Urinary bladder (tissue), 4 donors: Measurements from ENCODE around the gene RPS5. TPM values are rescaled to one million over a fixed set of nuclear protein-coding genes. Genes with fewer than 3 reads are reported as not detected.
"Not testable (repeated sequence)": the region's sequence is repeated elsewhere in the genome, so short reads cannot be mapped to it uniquely, and the experiment has no call there.

Source experiments
- DNase-seq: peaks from one replicate; pipeline ENCODE4 v3.0.0-alpha.2; 2015; ENCODE audit errors: extremely low spot score
- H3K27ac ChIP-seq: one replicate; pipeline ENCODE4 v1.5.1; 2013; ENCODE audit warnings: low read depth, mild to moderate bottlenecking, moderate library complexity
- H3K36me3 ChIP-seq: one replicate; pipeline ENCODE4 v1.6.1; 2013; ENCODE audit warnings: mild to moderate bottlenecking, moderate library complexity; ENCODE audit not compliant: insufficient read depth
- H3K4me1 ChIP-seq: one replicate; pipeline ENCODE4 v1.6.1; 2013; ENCODE audit warnings: mild to moderate bottlenecking, moderate library complexity; ENCODE audit not compliant: insufficient read depth
- H3K4me3 ChIP-seq: one replicate; pipeline ENCODE4 v1.5.1; 2013; ENCODE audit warnings: low read depth, low read length
- WGBS: extraction: QIAGEN DNeasy Blood & Tissue Kit; methylation state at CpG from one replicate; pipeline ENCODE4 v1.1.7; 2013; 5-methylcytosine and 5-hydroxymethylcytosine counted together
- polyA plus RNA-seq: library from polyadenylated mRNA; stranded (reverse); fragments of 200-250 nt; gene quantifications from one replicate; pipeline ENCODE4 v1.2.3, GENCODE V29; 2013
- small RNA-seq: library from RNA; depleted of rRNA; stranded (forward); fragments of <200 nt; gene quantifications from one replicate; pipeline ENCODE3, GENCODE V24; 2014
- total RNA-seq: library from RNA; depleted of rRNA; stranded (reverse); fragments of >200 nt; gene quantifications from one replicate; pipeline ENCODE4 v1.2.3, GENCODE V29; 2014
- donor health status: healthy with polysubstance abuse.
- donor health status: healthy.

RPS5 gene
- total and polyA plus RNA-seq, 2 donors, result 1,214 to 1,879 TPM

DNA sequence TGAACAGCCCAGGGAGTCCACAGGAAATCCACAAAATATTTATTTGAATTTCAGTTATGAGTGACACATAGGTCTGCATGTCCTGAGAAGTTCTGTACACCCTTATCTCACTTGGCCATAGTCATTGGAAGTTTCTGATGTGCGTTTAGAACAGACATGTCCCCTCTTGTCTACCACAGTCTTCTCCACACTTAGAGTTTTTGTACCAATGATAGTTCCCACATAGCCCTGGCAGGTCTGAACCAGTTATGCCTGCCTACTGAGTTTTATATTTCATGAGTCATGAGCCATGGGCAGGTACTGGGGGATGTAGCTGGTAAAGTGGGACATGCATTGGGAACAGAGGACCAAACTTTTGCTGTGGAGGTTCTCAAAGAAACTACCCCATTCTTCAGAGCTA lies 41.5 kb downstream of the RPS5 start:
- no peaks in the 10 kb centered on the region for H3K4me1 ChIP-seq
- no peak for DNase-seq
- WGBS, result 54% methylated on average over 1 of the region's 1 CpG
- no peak overlapping the region for H3K4me3 ChIP-seq
- peaks cover under 1% of the 10 kb centered on the region for H3K36me3 ChIP-seq
- H3K27ac ChIP-seq, result no peak overlapping the region

DNA sequence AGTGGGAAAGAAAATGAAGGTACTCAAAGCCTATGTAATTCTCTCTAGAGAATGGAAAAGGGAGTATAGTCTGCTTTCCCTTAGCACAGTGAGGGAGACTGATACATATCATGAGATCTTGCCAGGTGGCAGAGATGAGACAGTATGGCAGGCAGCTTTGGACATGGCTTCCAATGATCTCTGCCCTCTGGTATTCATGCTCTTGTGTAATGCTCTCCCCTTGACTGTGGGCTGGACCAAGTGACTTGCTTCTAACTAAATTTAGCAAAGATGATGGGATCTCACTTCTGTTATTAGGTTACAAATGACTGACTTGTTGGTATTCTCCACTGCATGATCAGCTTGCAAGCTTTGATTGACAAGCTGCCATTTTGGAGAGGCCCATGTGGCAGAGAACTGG lies 42.7 kb downstream of the RPS5 start:
- no peak overlapping the region for H3K27ac ChIP-seq
- H3K36me3 ChIP-seq, result peaks cover 11% of the 10 kb centered on the region
- DNase-seq, result no peak
- H3K4me3 ChIP-seq, result no peak overlapping the region
- no peaks in the 10 kb centered on the region for H3K4me1 ChIP-seq

DNA sequence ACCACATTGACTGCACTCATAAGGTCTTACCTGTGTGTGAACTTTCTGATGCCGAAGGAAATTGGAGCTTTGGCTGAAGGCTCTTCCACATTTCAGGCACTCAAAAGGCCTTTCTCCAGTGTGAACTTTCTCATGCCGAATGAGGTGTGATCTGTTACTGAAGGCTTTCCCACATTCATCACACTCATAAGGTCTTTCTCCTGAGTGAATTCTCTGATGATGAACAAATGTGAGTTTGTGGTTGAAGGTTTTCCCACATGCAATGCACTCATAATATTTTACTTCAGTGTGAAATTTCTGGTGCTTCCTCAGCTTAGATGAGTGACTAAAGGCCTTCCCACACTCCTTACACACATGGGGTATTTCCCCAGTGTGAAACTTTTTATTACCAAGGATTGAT lies 47.1 kb downstream of the RPS5 start:
- 96% methylated on average over 2 of the region's 2 CpGs for WGBS
- DNase-seq, result no peak
- Histone ChIP-seq H3K36me3 (peaks cover 20% of the 10 kb centered on the region), H3K27ac (no peak overlapping the region), H3K4me3 (no peak overlapping the region), H3K4me1 (no peaks in the 10 kb centered on the region)

DNA sequence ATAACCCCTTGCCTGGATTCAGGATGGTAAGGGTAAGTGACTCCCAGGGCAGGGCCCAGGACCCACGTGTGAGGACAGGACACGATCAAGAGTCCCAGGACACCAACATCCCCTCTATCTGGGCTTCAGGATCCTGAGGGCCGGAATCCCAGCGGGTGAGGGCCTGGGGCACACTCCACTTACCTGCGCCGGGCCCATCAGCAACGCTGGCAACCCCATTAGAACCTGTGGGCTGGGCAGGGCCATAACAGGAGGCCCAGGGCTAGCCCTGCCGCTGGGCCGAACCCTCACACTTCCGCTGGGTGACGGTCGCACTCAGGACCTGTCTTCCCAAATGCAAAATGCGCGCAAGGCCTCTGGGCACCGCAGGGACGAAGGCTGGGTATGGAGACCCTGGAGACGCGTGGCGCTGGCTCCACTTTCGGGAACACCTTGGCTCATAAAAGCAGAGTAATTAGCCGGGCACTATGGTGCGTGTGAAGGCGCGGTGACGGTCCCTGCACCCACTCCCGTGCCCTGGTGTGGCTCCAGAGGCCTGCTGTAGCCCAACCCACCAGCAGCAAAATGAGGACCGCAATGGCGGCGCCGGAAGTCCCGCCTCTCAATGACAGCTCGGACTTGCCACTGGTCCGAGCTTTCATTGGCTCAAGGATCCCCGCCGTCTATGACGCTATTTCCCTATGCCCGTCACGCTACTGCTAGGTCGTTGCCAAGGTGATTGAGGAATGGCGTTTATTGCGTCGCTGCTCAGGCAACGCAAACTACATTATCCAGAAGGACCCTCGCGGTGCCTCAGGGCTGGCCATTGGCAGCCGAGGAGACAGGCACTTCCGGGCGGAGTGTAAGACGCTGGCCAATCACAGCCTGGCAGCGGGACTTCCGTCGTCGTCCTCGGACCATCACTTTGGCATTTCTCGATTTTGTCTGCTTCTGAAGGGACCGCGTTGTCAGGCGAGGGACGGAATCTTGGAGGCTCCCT lies 52.8 kb downstream of the RPS5 start, which contains the start of gene ZNF132:
Gene ZNF132, minus strand, starts transcription at position 578 of the 979 bp plus-strand sequence. Its CDS starts 332 bp downstream, at position 246.
- H3K27ac ChIP-seq, result no peak within 1 kb of the TSS
- 6% methylated on average over 59 of the region's 59 CpGs for WGBS
- peak within 1 kb of the TSS; percentile 50 for H3K4me3 ChIP-seq
- peaks cover 9% of the 10 kb centered on the region for H3K36me3 ChIP-seq
- H3K4me1 ChIP-seq, result no peaks in the 10 kb centered on the region
- peak; percentile 99 for DNase-seq

DNA sequence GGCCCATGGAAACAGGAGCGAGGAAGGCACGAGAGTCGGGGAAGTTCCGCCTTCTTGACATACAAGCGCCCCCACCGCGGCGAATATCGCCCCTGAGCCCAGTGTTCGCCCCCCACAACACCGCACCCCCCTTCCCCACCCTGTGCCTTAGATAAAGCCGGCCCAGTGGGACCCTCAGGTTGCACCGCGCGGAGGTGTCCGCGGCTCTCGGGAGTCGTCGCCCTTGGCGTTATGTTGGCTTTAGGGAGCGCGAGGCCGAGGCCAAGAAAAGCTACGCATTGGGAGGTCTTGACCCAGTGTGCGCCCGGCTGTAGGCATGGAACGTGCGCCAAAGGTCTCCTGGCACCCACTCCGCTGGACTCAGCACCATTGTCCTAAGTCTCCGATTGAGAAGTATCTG lies 53.5 kb downstream of the RPS5 start:
- 11% methylated on average over 31 of the region's 31 CpGs for WGBS

DNA sequence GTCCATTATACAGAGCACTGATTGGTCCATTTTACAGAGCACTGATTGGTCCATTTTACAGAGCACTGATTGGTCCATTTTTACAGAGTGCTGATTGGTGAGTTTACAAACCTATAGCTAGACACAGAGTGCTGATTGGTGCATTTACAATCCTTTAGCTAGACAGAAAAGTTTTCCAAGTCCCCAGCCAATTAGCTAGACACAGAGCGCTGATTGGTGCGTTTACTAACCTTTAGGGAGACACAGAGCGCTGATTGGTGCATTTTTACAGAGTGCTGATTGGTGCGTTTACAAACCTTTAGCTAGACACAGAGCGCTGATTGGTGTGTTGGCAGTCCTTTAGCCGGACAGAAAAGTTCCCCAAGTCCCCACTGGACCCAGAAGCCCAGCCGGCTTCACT lies 55.9 kb downstream of the RPS5 start:
- 91% methylated on average over 7 of the region's 7 CpGs for WGBS
- not testable (repeated sequence) for H3K36me3 ChIP-seq, H3K4me3 ChIP-seq, H3K27ac ChIP-seq, H3K4me1 ChIP-seq, DNase-seq

More for the DNA sequence above, 53.5 kb downstream of the RPS5 start:
- Histone ChIP-seq H3K36me3 (peaks cover 6% of the 10 kb centered on the region), H3K4me3 (peak overlapping the region; percentile 50), H3K27ac (no peak overlapping the region), H3K4me1 (no peaks in the 10 kb centered on the region)
- DNase-seq, result no peak

Small RNA genes within 50 kb of the gene (small RNA-seq; reads per million reads assigned to genes)
- gene MIR4754, result not detected
- not detected for gene RNA5SP473

Other genes with a start within 250 kb of the RPS5 start
- gene ZNF329, start 236.5 kb upstream of the RPS5 start, total RNA-seq, result 19.6 TPM
- gene ZNF329, start 236.5 kb upstream of the RPS5 start, polyA plus RNA-seq, result 9.4 TPM
- 18.9 TPM for gene ZNF274, start 204.2 kb upstream of the RPS5 start, total RNA-seq
- 32.1 TPM for gene ZNF274, start 204.2 kb upstream of the RPS5 start, polyA plus RNA-seq
- gene ZNF544, start 158.4 kb upstream of the RPS5 start, total RNA-seq, result 51.4 TPM
- gene ZNF544, start 158.4 kb upstream of the RPS5 start, polyA plus RNA-seq, result 23.6 TPM
- gene ZNF8, start 108.3 kb upstream of the RPS5 start, total RNA-seq, result 7.8 TPM
- 1.8 TPM for gene ZNF8, start 108.3 kb upstream of the RPS5 start, polyA plus RNA-seq
- gene ERVK3-1, start 81.9 kb upstream of the RPS5 start, total RNA-seq, result 30.1 TPM
- 33.9 TPM for gene ERVK3-1, start 81.9 kb upstream of the RPS5 start, polyA plus RNA-seq
- 2.9 TPM for gene ZSCAN22, start 60.3 kb upstream of the RPS5 start, total RNA-seq
- gene ZSCAN22, start 60.3 kb upstream of the RPS5 start, polyA plus RNA-seq, result 1.6 TPM
- 0.69 TPM for gene A1BG, start 33.8 kb upstream of the RPS5 start, total RNA-seq
- 19.3 TPM for gene A1BG, start 33.8 kb upstream of the RPS5 start, polyA plus RNA-seq
- 2.1 TPM for gene ZNF497, start 24.5 kb upstream of the RPS5 start, total RNA-seq
- 0.73 TPM for gene ZNF497, start 24.5 kb upstream of the RPS5 start, polyA plus RNA-seq
- 1.5 TPM for gene ZNF837, start 6.2 kb upstream of the RPS5 start, total RNA-seq
- gene ZNF837, start 6.2 kb upstream of the RPS5 start, polyA plus RNA-seq, result 1.6 TPM
- not detected for gene RNF225, start 8.4 kb downstream of the RPS5 start, total RNA-seq
- 0.11 TPM for gene RNF225, start 8.4 kb downstream of the RPS5 start, polyA plus RNA-seq
- gene ZNF584, start 21.4 kb downstream of the RPS5 start, total RNA-seq, result 13.6 TPM
- gene ZNF584, start 21.4 kb downstream of the RPS5 start, polyA plus RNA-seq, result 18.5 TPM
- gene ZNF132, start 52.9 kb downstream of the RPS5 start, total RNA-seq, result 11.9 TPM
- 2.3 TPM for gene ZNF132, start 52.9 kb downstream of the RPS5 start, polyA plus RNA-seq
- gene ZNF324B, start 64.4 kb downstream of the RPS5 start, total RNA-seq, result 6.6 TPM
- 5.4 TPM for gene ZNF324B, start 64.4 kb downstream of the RPS5 start, polyA plus RNA-seq
- 9.5 TPM for gene ZNF324, start 79.8 kb downstream of the RPS5 start, total RNA-seq
- gene ZNF324, start 79.8 kb downstream of the RPS5 start, polyA plus RNA-seq, result 8.6 TPM
- 6.0 TPM for gene ZNF446, start 89.1 kb downstream of the RPS5 start, total RNA-seq
- 16.2 TPM for gene ZNF446, start 89.1 kb downstream of the RPS5 start, polyA plus RNA-seq
- gene SLC27A5, start 124.7 kb downstream of the RPS5 start, total RNA-seq, result 3.5 TPM
- gene SLC27A5, start 124.7 kb downstream of the RPS5 start, polyA plus RNA-seq, result 16.8 TPM
- gene ZBTB45, start 132.5 kb downstream of the RPS5 start, total RNA-seq, result 3.3 TPM
- 18.4 TPM for gene ZBTB45, start 132.5 kb downstream of the RPS5 start, polyA plus RNA-seq
- 177 TPM for gene TRIM28, start 156.8 kb downstream of the RPS5 start, total RNA-seq
- gene TRIM28, start 156.8 kb downstream of the RPS5 start, polyA plus RNA-seq, result 282 TPM
- 38.4 TPM for gene CHMP2A, start 167.8 kb downstream of the RPS5 start, total RNA-seq
- 212 TPM for gene CHMP2A, start 167.8 kb downstream of the RPS5 start, polyA plus RNA-seq
- 31.0 TPM for gene UBE2M, start 171.3 kb downstream of the RPS5 start, total RNA-seq
- 69.3 TPM for gene UBE2M, start 171.3 kb downstream of the RPS5 start, polyA plus RNA-seq
- 12.4 TPM for gene MZF1, start 186.1 kb downstream of the RPS5 start, total RNA-seq
- gene MZF1, start 186.1 kb downstream of the RPS5 start, polyA plus RNA-seq, result 22.1 TPM